Uterus (tissue), 4 donors: ENCODE results near the gene CHST8. TPM values are rescaled to one million over a fixed set of nuclear protein-coding genes. Genes with fewer than 3 reads are reported as not detected.

Experiments
- DNase-seq, 2 donors: peaks; one replicate each; pipeline ENCODE4 v3.0.0-alpha.2; 2019 to 2020
- H3K27ac ChIP-seq, 2 donors: fragments of 200-600 bp; sonication (generic); 1 replicate in 1 of 2; 2 replicates in 1 of 2; pipeline ENCODE4 v1.5.1; 2016 to 2018
- H3K27me3 ChIP-seq, 2 donors: fragments of 200-600 bp; sonication (generic); one replicate each; pipeline ENCODE4 v1.5.1; 2018 to 2019; ENCODE audit warnings: control low read depth in 1 of 2
- H3K36me3 ChIP-seq, 2 donors: fragments of 200-600 bp; sonication (generic); one replicate each; pipeline ENCODE4 v1.5.1; 2019; ENCODE audit warnings: control low read depth in 1 of 2
- H3K4me1 ChIP-seq, 2 donors: fragments of 200-600 bp; sonication (generic); one replicate each; pipeline ENCODE4 v1.5.1; 2018 to 2019; ENCODE audit warnings: control low read depth in 1 of 2
- H3K4me3 ChIP-seq, 2 donors: fragments of 200-600 bp; sonication (generic); 1 replicate in 1 of 2; 2 replicates in 1 of 2; pipeline ENCODE4 v1.5.1; 2018 to 2019; ENCODE audit warnings: mild to moderate bottlenecking in 1 of 2
- H3K9me3 ChIP-seq, 2 donors: fragments of 200-600 bp; sonication (generic); one replicate each; pipeline ENCODE4 v1.5.1; 2019; ENCODE audit warnings: control low read depth in 1 of 2
- CTCF ChIP-seq, 4 experiments: fragments of 200-600 bp in 2 of 4; fragments of 450-650 bp in 2 of 4; sonication (generic) in 2 of 4; IDR thresholded peaks; one replicate each; pipeline ENCODE4 v1.5.1; 2016 to 2019; ENCODE audit warnings: antibody characterized with exemption in 4 of 4, mild to moderate bottlenecking in 2 of 4, moderate library complexity in 1 of 4
- POLR2A ChIP-seq, 2 donors: fragments of 450-650 bp; IDR thresholded peaks; one replicate each; pipeline ENCODE4 v1.6.1; 2016; ENCODE audit warnings: antibody characterized with exemption in 2 of 2, mild to moderate bottlenecking in 1 of 2, moderate library complexity in 1 of 2
- intact Hi-C: fragments of 100-400 bp; cut with DNase I; formaldehyde crosslinking; loops from one replicate; pipeline ENCODE4 v1.15.1; 2023; ENCODE audit warnings: low total_unique reads
- total RNA-seq, 4 donors: library from RNA; depleted of rRNA in 3 of 4; stranded (reverse); fragments of >200 nt in 3 of 4; gene quantifications; one replicate each; pipeline versions ENCODE4 v1.1.0 to v1.2.4, GENCODE V29; 2014 to 2023
- donor health status: DM: yes; HTN: yes; CAD: no.

Gene CHST8
- total RNA-seq, 4 donors from 2014 or later, result 0.26 to 0.95 (median 0.69) TPM; not detected in 1

GRCh38 chr19:33774751-33775150 is 153.0 kb downstream of the CHST8 start:
- DNase-seq, result no peak
- H3K27me3 ChIP-seq, result peaks cover 0 to 4% of the 10 kb centered on the region in 2 donors
- no peak overlapping the region for H3K27ac ChIP-seq
- intact Hi-C loops, result loop anchor here (5.0 to 10.0 kb wide), 2 partner anchors 360 to 373 kb away; no protein-coding TSS in a partner anchor
- no peak overlapping the region for H3K4me3 ChIP-seq
- H3K9me3 ChIP-seq, result no peaks in the 10 kb centered on the region
- no peak for TF ChIP-seq POLR2A (IDR thresholded peaks at IDR 0.05)
- TF ChIP-seq CTCF (IDR thresholded peaks at IDR 0.05), result no peak
- no peaks in the 10 kb centered on the region for H3K4me1 ChIP-seq
- H3K36me3 ChIP-seq, result no peaks in the 10 kb centered on the region

- DNase-seq, result no peak
- TF ChIP-seq POLR2A (IDR thresholded peaks at IDR 0.05), result no peak
- no peak for TF ChIP-seq CTCF (IDR thresholded peaks at IDR 0.05)
- H3K27me3 ChIP-seq, result peaks cover 0 to 4% of the 10 kb centered on the region in 2 donors
- H3K4me1 ChIP-seq, result no peaks in the 10 kb centered on the region
- H3K9me3 ChIP-seq, result no peaks in the 10 kb centered on the region
- intact Hi-C loops, result loop anchor here (5.0 to 10.0 kb wide), 2 partner anchors 361 to 371 kb away; no protein-coding TSS in a partner anchor
- no peak overlapping the region for H3K27ac ChIP-seq
- H3K36me3 ChIP-seq, result no peaks in the 10 kb centered on the region
- H3K4me3 ChIP-seq, result no peak overlapping the region
Observed at GRCh38 chr19:33775731-33776487, 154.2 kb downstream of the CHST8 start.

- Histone ChIP-seq H3K9me3 (no peaks in the 10 kb centered on the region), H3K36me3 (no peaks in the 10 kb centered on the region), H3K4me1 (no peaks in the 10 kb centered on the region), H3K27me3 (peaks cover 0 to 4% of the 10 kb centered on the region in 2 donors), H3K27ac (no peak overlapping the region), H3K4me3 (no peak overlapping the region)
- intact Hi-C loops, result loop anchor here (5.0 to 10.0 kb wide), 2 partner anchors 363 to 370 kb away; no protein-coding TSS in a partner anchor
- TF ChIP-seq CTCF (IDR thresholded peaks at IDR 0.05) (no peak), POLR2A (IDR thresholded peaks at IDR 0.05) (no peak)
- DNase-seq, result no peak
Observed at GRCh38 chr19:33777351-33777750, 155.6 kb downstream of the CHST8 start.

GRCh38 chr19:33777753-33778088 is 156.0 kb downstream of the CHST8 start:
- Histone ChIP-seq H3K4me1 (no peaks in the 10 kb centered on the region), H3K4me3 (no peak overlapping the region), H3K27ac (no peak overlapping the region), H3K36me3 (no peaks in the 10 kb centered on the region), H3K9me3 (no peaks in the 10 kb centered on the region), H3K27me3 (peaks cover 0 to 4% of the 10 kb centered on the region in 2 donors)
- intact Hi-C loops, result loop anchor here (5.0 to 10.0 kb wide), 2 partner anchors 363 to 370 kb away; no protein-coding TSS in a partner anchor
- no peak for DNase-seq
- TF ChIP-seq CTCF (IDR thresholded peaks at IDR 0.05) (no peak), POLR2A (IDR thresholded peaks at IDR 0.05) (no peak)

- H3K4me1 ChIP-seq, result no peaks in the 10 kb centered on the region
- no peaks in the 10 kb centered on the region for H3K9me3 ChIP-seq
- no peak overlapping the region for H3K4me3 ChIP-seq
- H3K36me3 ChIP-seq, result no peaks in the 10 kb centered on the region
- TF ChIP-seq POLR2A (IDR thresholded peaks at IDR 0.05) (peak in 1 of 2 donors; percentile 50), CTCF (IDR thresholded peaks at IDR 0.05) (peak; percentile 99 to 100 (median 100))
- no peak overlapping the region for H3K27ac ChIP-seq
- intact Hi-C loops, result loop anchor here (5.0 to 10.0 kb wide), 2 partner anchors 363 to 369 kb away; no protein-coding TSS in a partner anchor
- DNase-seq, result peak; percentile 67 to 85
- peaks cover 0 to 4% of the 10 kb centered on the region in 2 donors for H3K27me3 ChIP-seq
Observed at GRCh38 chr19:33778089-33778791, 156.5 kb downstream of the CHST8 start.
